G401 (cell line): Measurements from ENCODE around the gene SLC25A18. TPM values are rescaled to one million over a fixed set of nuclear protein-coding genes. Genes with fewer than 3 reads are reported as not detected.

Experiments
- DNase-seq: peaks from one replicate; pipeline ENCODE4 v3.0.0-alpha.2; 2015; ENCODE audit warnings: low spot score
- in situ Hi-C: cut with HindIII; loops from 2 replicates; pipeline ENCODE4 v1.10.0; 2016; ENCODE audit warnings: low sequenced_read_pairs, mixed read lengths
- total RNA-seq: library from RNA; depleted of rRNA; stranded (reverse); fragments of >200 nt; shearing (Covaris generic); gene quantifications from 2 replicates; pipeline ENCODE4 v1.2.3, GENCODE V29; 2014; rRNA removed

SLC25A18 gene
- total RNA-seq, 1 experiment from 2014 or later, result 4.8 TPM

- in situ Hi-C loops, result no loop called here
- DNase-seq, result no peak
Observed at GRCh38 chr22:17637490-17638181, 74.3 kb downstream of the SLC25A18 start.

- in situ Hi-C loops, result no loop called here
- no peak for DNase-seq
Observed at GRCh38 chr22:17638182-17638431, 74.8 kb downstream of the SLC25A18 start.

- DNase-seq, result peak; percentile 92
- in situ Hi-C loops, result no loop called here
Observed at GRCh38 chr22:17638432-17639246, 75.3 kb downstream of the SLC25A18 start, which contains the start of gene BCL2L13. BCL2L13 (plus strand) TSS chr22:17638757; CDS start chr22:17655712, 16,955 bp downstream.

GRCh38 chr22:17639247-17639741, 76.0 kb downstream of the SLC25A18 start:
- no peak for DNase-seq
- in situ Hi-C loops, result no loop called here

Other genes starting within 250 kb of the SLC25A18 start
- 2.0 and 2.1 TPM in 2 replicates for gene CECR2, start 194.0 kb upstream of the SLC25A18 start, total RNA-seq
- 172 and 185 TPM in 2 replicates for gene ATP6V1E1, start 65.3 kb downstream of the SLC25A18 start, total RNA-seq
- gene BCL2L13, start 75.3 kb downstream of the SLC25A18 start, total RNA-seq, result 58.6 and 63.1 TPM in 2 replicates
- 28.4 and 58.9 TPM in 2 replicates for gene BID, start 211.0 kb downstream of the SLC25A18 start, total RNA-seq